SIG-M5 treated with dmso at 0.1 percent for 504 hours (cell line): ENCODE measurements around the gene EIF5A2.

Experiments used
- DNase-seq: peaks from one replicate; lab custom pipeline; 2025; ENCODE audit not compliant: unreplicated experiment; lab: John Stamatoyannopoulos, UW

Gene EIF5A2

DNA sequence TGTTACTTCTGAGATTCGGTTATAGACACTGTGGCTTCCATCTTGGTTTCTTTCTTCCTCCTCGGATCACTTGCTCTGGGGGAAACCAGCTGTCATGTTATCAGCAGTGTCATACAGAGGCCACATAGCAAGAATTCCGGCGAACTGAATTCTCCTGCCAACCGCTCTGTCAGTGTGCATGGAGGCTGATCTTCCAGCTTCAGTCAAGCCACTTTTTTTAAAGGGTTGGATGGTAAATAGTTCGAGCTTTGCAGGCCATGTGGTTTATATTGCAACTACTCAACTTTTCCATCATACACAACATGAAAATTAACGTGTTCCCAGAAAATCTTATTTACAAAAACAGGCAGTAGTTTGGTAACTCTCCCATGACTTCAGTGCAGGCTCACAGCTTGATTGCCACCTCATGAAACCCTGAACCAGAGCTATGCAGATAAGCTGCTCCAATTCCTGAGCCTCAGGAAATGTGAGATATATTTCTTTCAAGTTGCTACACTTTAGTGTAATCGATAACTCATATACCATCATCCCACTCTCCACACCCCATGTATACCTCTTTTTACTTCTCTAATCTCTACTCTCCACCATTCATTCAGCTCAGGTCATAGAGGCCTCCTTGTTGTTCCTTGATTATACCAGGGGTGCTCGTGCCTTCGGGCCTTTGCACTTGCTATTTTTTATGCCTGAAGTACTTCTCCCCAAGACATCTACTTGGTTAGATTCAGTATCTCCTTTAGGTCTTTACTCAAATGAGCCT, 45.6 kb downstream of the EIF5A2 start:
- DNase-seq = no peak

DNA sequence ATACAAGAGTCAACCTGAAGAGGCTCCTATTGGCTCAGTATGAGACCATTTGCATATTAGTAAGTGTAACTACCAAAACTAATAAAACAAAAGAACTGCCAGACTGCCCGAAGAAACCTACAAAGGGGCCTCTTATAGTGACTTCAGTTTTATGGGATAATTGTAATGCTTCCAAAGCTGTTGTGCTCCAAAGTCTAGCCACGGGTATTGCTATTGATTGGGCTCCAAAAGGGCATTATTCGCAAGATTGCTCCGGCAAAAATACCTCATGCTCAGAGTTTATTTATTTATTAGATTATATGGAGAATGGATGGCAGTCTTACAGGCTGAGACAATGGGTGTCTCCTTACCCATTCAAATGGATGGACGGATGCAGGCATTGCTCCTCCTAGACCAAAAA, 49.8 kb downstream of the EIF5A2 start:
- DNase-seq = no peak

DNA sequence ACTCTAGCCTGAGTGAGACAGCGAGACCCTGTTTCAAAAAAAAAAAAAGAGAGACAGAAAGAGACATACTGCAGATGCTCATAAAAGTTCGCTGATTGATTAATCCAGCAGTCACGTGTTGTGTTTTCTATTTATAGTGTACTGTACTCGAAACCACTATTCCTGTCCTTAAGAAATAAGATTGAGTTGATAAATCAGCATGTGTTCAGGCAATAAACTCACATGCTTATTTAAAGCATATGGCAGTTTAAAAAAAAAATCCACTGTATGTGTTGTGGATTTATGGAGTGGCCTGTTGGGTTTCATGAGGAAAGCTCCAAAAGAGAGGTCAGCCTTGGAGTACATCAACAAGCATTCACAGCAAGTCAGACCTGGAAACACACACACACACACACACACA, 56.1 kb downstream of the EIF5A2 start:
- DNase-seq = no peak

DNA sequence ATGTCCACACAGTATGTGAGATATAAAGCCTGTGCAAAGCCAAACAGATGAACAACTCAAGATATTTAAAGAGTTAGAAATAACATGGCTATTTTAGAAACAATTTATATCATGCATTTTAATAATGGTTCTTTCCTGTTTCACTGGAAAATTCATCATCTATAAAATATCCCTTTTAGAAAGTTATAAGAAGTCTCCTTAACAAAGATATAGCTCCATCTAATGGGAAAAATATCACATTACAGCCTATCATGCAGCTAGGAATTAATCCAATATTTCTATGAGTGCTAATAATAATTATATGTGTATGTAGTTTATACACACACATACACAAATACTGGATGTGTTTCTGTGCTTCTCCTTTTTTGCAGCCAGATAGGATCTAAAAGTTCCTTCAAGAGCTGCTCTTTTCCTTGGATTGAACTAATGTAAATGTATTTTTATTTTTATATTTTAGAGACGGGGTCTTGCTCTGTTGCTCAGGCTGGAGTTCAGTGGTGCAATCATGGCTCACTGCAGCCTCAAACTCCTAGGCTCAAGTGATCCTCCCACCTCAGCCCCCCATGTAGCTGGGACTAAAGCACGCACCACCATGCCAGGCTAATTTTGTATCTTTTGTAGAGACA, 60.0 kb downstream of the EIF5A2 start:
- DNase-seq = peak; percentile 51

DNA sequence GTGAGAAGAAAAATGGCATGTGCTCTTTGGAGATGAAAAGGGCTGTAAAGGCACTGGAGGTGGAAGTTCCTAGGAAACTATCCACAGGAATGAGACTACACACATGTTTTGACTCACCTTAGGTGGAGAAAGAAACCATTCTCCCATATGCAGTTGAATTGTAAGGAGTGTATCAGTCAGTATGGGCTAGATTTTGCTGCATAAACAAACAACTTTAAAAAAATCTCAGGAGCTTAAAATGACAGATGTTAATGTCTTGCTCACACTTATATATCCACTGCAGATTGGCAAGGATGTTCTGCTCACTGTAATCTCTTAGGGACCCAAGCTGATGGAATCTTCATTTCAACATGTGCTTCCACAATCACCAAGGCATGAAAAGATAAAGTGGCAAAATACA, 64.1 kb downstream of the EIF5A2 start:
- DNase-seq = no peak

DNA sequence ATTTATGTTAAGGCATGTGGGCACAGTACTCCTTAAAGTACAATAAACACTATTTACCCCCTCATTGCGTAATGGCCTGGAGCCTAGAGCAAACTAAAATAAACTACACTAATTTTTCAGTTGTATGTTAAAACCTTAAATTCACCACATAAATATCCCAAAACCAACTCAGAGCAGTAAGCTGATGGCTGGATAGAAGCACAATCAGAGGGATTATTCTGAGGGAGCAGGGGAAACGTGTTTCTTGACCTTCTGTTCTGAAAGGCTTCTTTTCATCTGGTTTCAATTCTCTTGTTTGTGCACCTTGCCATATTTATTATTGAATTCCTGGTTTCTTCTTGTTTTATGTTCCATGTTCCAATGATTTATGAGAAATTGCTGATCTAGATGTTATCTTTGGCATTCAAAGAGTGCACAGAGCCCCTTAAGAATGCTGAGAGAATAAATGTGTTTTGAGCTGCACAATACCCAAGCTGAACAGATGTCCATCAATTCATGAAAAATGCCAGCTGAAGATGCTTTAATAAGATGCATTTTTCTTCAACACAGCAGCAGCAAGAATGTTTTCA, 68.1 kb downstream of the EIF5A2 start:
- no peak for DNase-seq

DNA sequence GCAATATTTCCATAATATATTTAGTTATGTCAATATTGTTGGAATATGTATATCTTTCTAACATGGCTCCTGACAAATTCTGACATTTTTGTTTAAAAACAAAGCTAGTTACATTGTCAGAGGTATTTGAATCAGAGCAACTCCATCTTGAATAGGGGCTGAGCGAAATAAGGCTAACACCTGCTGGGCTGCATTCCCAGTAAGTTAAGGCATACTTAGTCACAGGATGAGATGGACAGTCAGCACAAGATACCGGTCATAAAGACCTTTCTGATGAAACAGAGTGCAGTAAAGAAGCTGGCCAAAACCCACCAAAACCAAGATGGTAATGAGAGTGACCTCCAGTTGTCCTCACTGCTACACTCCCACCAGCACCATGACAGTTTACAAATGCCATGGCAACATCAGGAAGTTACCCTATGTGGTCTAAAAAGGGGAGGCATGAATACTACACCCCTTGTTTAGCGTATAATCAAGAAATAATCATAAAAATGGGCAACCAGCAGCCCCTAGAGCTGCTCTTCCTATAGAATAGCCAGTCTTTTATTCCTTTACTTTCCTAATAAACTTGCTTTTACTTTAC, 68.8 kb downstream of the EIF5A2 start:
- no peak for DNase-seq
